Daoy (cell line): ENCODE measurements around the gene ENTPD6. TPM values are rescaled to one million over a fixed set of nuclear protein-coding genes. Genes with fewer than 3 reads are reported as not detected.
"Not testable (repeated sequence)": the region's sequence is repeated elsewhere in the genome, so short reads cannot be mapped to it uniquely, and the experiment has no call there.

Experiments used
- DNase-seq: peaks from one replicate; pipeline ENCODE4 v3.0.0-alpha.2; 2015; ENCODE audit warnings: low read depth
- total RNA-seq: library from RNA; depleted of rRNA; stranded (reverse); fragments of >200 nt; shearing (Covaris generic); gene quantifications from 2 replicates; pipeline ENCODE4 v1.2.3, GENCODE V29; 2014

The ENTPD6 gene
- total RNA-seq, 1 experiment from 2014 or later: 28.9 TPM

- DNase-seq: not testable (repeated sequence)
Observed at GRCh38 chr20:25241659-25241955, 46.1 kb downstream of the ENTPD6 start.

GRCh38 chr20:25242231-25242630 lies 46.7 kb downstream of the ENTPD6 start:
- no peak for DNase-seq

- DNase-seq: no peak
Observed at GRCh38 chr20:25243416-25243979, 48.0 kb downstream of the ENTPD6 start.

- DNase-seq: no peak
Observed at GRCh38 chr20:25244976-25245375, 49.5 kb downstream of the ENTPD6 start.

GRCh38 chr20:25245461-25245860 lies 49.9 kb downstream of the ENTPD6 start:
- DNase-seq: no peak

GRCh38 chr20:25246182-25246999 lies 50.9 kb downstream of the ENTPD6 start:
- DNase-seq: no peak

GRCh38 chr20:25247000-25247517 lies 51.5 kb downstream of the ENTPD6 start:
- peak; percentile 77 for DNase-seq

GRCh38 chr20:25247518-25247955 lies 52.0 kb downstream of the ENTPD6 start:
- no peak for DNase-seq

GRCh38 chr20:25247956-25248785 lies 52.7 kb downstream of the ENTPD6 start, which contains the start of gene PYGB:
TSS of gene PYGB (plus strand) at chr20:25248085. CDS start at chr20:25248179, 94 bp downstream.
- DNase-seq: peak; percentile 89

GRCh38 chr20:25248786-25249172 lies 53.3 kb downstream of the ENTPD6 start:
- DNase-seq: no peak

GRCh38 chr20:25249198-25249931 lies 53.9 kb downstream of the ENTPD6 start:
- no peak for DNase-seq

- no peak for DNase-seq
Observed at GRCh38 chr20:25250508-25250907, 55.0 kb downstream of the ENTPD6 start.

- DNase-seq: no peak
Observed at GRCh38 chr20:25251019-25251418, 55.5 kb downstream of the ENTPD6 start.

- no peak for DNase-seq
Observed at GRCh38 chr20:25251558-25251957, 56.0 kb downstream of the ENTPD6 start.

GRCh38 chr20:25252230-25252651 lies 56.7 kb downstream of the ENTPD6 start:
- DNase-seq: no peak

GRCh38 chr20:25252686-25253421 lies 57.3 kb downstream of the ENTPD6 start:
- no peak for DNase-seq

GRCh38 chr20:25253606-25254275 lies 58.2 kb downstream of the ENTPD6 start:
- DNase-seq: peak; percentile 26

GRCh38 chr20:25254571-25254970 lies 59.1 kb downstream of the ENTPD6 start:
- no peak for DNase-seq

GRCh38 chr20:25254986-25255680 lies 59.6 kb downstream of the ENTPD6 start:
- no peak for DNase-seq
